Hippocampal formation (tissue), 2 donors: Measurements from ENCODE around the gene ARHGAP27.

ENCODE experiments used
- DNase-seq, 2 donors: peaks; one replicate each; lab custom pipeline; 2025; lab: John Stamatoyannopoulos, UW

ARHGAP27 gene

DNA sequence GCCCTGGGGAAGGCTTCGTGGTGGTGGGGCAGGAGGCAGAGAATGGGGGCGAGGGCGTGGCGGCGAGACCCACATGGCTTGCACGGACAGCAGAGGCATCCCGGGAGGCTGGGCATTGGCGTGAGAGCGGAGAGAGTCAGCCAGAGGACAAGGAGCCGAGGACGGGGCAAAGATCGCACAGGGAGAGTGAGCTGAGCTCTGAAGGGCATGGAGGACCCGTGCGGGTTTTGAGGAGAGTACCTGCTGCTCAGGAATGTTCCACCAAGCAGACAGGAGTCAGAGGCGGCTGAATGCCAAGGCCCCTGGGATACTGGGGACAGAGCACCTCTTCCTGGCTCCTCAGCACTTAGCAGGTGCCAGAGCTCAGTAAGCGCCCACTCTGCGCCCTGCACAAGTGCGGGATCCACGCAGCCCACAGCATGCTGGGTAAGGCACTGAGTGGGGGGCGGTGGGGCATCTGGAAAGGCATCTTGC, 47.8 kb downstream of the ARHGAP27 start:
- no peak for DNase-seq

DNA sequence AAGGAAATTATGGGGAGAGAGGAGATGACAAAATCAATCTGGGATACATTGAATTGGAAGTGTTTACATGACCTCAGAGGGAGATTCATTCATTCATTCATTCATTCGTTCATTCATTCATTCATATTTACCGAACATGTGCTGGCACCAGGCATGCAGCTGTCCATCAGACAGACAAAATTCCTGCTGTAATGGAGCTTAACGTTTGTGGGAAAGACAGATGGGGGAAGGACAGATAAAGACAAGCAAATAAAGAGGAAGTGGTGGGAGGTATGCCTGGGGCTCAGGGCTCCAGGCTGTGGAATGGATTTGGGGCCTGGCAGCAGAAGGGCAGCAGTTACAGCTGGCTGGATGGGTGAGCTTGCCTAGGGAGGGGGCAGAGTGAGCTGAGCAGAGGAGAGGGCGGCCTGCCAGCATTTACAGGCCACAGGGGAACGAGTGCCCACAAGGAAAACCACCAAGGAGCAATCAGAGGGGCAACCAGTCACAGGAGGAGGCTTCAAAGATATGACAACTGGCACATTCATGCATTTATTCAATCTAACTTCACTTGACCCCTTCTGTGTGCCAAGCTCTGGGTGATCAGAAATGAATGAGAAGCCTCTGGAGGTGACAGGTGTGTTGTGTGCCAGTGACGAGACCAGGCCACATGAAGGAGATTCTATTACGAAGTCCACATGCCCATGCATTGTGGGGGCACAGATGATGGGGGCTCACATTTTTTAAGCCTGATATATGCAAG, 48.5 kb downstream of the ARHGAP27 start:
- DNase-seq = no peak

DNA sequence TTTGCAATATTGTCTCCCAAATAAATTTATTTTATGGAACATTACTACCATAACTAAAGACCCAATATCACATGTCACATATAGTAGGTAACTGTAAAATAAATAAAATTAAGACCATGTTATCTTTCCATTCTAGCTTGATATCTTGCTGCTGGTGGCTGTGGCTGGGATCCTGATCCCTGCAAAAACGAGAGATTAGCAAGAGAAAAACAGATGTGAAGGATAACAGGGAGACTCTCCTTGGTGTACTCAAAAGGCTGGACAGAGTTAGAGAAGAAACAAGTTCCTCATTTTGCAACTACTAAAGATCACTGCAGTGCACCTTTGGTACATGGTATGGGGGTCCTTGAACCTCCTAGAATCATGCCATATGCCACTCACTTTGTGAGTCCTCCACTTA, 49.7 kb downstream of the ARHGAP27 start:
- DNase-seq = no peak

DNA sequence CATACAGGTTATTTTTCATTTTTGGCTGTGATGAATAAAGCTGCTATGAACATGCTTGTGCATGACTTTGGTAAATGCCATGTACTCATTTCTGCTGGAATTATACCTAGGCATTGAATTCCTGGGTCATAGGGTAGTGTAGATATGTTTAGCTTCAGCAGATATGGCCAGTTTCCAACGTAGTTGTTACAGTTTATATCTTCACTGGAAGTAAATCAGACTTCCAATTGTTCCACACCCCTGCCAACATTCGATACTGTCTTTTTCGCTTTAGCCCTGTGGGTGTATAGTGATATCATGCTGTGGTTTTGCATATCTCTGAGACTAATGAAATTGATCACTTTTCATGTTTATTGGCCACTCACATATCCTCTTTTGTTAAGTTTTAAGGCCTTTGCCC, 50.4 kb downstream of the ARHGAP27 start:
- DNase-seq = no peak

DNA sequence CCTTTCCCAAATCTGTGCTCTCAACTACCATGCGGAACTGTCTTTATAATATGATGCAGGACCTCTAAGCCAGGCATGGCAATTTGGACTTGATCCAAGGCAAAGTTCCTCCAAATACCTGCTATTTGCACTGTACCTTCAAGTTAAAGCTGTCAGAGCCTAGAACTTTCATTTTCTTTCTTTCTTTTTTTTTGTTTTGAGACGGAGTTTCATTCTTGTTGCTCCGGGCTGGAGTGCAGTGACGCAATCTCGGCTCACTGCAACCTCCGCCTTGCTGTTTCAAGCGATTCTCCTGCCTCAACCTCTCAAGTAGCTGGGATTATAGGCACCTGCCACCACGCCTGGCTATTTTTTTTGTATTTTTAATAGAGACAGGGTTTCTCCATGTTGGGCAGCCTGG, 51.7 kb downstream of the ARHGAP27 start:
- DNase-seq = no peak

DNA sequence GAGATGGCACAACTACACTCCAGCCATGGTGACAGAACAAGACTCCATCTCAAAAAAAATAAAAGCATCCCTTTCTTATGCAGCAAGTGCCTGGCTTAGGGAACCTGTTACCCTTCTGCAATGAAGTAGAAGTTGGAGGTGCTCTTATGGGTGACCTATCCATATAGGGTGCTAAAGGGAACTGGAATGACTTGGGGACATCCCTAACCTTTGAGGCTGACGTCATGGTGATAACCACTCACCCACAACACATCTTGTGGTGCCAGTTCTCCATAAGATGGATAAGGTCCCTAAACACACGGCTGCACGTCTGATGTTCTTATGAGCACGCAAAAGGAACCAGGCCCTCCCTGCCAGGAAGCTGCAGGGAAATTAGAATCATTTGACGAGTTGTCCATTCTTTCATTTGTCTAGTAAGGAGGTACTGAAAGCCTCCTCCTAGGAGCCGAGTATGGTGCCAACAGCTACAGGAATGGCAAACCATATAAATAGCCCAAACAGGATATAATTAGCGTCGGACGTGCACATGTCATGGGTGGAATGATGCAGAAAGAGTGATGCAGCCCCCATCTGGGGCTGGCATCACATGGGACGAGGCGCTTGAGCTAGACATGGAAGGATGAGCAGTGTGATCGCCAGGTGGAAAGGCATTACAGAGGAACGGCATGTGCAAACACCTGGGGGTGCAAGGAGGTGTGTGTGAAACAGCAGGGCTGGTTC, 52.5 kb downstream of the ARHGAP27 start:
- no peak for DNase-seq

DNA sequence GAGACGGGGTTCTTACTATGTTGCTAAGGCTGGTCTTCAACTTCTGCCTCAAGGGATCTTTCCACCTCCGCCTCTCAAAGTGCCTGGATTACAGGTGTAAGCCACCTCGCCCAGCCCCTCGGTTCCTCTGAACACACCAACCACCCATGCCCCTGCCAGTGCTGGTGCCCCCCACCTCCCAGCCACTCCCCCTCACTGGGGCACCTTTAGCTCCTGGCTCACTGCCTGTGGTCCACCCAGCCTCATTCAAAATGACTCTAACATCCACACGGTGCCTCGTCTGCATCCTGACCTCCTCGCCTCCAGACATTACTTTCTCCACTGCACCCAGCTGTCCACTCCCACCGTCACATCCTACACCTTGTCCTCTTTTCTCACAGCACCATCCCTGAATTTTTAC, 55.3 kb downstream of the ARHGAP27 start:
- DNase-seq = no peak

DNA sequence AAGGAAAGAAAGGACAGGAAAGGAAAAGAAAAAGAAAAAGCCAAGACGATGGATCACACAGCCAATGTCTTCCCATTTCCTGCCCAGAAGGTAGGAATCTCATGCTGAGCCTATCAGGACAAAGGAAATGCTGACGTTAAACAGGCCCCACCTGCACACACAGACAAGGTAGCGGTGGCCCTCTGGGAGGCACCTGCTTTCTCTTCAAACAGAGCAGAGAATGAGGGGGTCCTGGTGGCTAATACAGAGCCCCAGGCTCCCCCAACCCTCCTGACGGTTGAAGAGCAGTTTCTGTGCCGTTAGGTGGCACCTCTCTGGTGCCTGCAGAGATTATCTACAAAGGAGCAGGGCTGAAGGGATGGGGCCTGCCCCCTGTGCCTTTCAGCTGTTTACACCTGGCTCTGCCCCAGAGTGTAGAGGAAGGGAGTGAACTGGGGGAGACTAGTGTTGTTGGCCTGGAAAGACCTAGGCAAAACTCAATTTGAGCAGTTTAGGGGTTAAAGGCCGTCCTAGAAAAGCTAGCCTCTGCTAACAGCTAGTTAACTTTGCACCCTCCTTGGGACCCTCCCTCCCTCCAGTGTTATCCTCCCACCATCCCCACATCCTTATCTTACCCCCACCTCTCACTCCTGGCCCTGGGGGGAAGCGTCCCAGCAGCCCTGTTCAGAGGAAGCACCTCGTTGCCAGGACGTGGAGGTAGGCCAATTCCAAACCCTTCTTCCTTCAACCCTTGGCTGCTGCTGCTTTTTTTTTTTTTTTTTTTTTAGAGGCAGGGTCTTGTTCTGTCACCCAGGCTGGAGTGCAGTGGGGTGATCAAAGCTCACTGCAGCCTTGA, 56.3 kb downstream of the ARHGAP27 start:
- no peak for DNase-seq

DNA sequence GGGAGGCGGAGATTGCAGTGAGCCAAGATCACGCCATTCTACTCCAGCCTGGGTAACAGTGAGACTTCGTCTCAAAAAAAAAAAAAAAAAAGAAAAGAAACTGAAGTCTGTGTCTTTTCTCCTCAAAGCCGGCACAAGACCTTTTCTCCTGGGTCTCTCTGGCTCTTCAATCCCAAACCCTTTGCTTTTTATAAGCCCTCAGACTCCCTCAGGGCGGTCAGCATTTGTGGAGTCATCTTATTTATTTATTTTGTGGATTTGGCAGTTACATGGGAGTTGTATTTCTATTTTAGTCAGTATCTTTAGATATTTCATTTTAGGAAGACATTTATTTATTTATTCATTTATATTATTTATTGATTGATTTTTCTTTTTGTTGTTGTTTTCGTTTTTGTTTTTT, 58.2 kb downstream of the ARHGAP27 start:
- DNase-seq = no peak

DNA sequence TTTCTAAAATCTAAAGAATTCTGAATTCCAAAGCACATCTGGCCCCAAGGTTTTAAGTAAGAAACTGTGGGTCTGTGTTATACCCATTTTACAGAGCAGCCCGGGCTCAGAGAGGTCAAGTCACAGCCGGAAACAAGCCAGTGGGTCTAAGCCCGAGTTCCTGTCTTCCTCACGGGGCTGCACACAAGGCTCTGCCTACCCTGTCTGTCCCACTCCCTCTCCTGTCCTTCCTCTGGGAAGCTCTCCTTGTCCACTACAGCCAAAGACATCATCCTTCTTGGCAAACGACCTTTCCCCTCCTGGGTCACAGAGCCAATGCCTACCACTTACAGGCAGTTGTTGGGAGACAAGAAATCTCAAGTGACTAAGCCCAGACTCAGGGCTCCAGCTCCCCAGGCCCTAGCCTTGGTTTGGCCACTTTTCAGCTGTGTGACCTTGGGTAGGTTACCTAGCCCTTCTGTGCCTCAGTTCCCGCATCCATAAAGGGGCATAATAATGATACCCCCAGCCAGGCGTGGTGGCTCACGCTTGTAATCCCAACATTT, 60.3 kb downstream of the ARHGAP27 start:
- no peak for DNase-seq

DNA sequence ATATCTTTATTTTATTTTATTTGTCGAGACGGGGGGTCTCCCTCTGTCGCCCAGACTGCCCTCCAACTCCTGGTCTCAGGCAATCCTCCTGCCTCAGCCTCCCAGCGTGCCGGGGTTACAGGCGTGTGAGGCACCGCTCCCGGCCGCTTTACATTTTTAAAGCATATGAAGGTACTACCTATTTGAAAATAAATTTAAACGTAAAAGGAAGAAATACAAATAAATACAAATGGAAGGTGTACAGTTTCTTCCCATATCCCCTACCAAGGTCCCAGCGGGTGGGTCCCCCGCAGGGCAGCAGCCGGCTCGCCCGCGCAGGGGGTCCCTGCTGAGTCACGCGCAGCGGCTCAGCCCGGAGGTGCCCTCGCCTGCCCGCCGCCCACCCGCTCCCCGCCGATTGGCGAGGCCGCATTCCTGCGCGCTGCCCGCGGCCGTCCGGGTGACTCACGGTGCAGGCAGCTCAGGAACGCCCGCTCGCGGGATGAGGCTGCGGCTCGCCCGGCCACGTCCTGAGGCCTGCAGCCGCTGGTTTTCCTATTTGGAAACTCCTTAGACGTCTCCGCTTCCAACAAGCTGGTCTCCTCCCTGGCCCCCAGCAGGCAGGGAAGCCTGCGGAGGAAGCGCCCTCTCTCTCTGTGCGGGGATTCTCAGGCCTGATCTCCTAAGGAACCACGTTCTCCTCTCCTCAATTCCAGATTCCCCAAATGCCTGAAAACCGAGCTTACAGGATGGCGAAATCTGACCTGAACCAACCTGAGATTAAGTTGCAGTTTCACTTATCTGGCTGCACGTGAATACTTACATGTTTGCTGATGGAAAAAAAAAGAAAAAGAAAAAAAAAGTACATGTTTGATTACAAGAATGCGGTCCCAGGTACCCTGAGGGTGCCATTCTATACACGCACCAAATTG, 61.0 kb downstream of the ARHGAP27 start:
- peak in 1 of 2 donors; percentile 13 for DNase-seq

DNA sequence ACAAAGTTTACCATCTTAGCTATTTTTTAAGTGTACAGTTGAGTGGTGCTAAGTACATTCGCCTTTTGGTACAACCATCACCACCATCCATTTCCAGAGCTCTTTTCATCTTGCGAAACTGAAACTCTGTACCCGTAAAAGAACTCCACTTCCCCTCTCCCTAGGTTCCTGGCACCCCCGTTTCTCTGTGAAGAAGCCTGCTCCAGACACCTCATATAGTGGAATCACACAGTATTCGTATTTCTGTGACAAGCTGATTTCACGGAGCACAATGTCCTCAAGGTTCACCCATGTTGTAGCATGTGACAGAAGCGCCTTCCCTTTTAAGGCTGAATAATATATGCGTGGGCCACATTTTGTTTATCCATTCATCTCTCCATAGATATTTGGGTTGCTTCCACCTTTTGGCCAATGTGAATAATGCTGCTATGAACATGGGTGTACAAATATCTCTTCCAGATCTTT, 61.7 kb downstream of the ARHGAP27 start:
- no peak for DNase-seq

DNA sequence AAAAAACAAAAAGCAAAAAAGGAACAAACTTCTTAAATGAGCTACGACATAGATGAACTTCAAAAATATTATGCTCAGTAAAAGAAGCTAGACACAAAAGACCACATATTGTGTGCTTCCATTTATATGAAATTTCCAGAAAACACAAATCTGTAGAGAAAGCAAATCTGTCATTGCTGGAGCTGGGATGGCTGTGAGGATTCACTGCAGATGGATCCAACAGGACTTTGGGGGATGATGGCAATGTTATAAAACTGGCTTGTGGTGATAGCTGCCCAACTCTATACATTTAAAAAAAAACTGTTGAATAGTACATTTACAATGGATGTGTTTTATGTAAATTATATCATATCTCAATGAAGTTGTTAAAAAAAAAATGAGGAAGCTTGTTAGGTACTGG, 63.2 kb downstream of the ARHGAP27 start:
- no peak for DNase-seq

DNA sequence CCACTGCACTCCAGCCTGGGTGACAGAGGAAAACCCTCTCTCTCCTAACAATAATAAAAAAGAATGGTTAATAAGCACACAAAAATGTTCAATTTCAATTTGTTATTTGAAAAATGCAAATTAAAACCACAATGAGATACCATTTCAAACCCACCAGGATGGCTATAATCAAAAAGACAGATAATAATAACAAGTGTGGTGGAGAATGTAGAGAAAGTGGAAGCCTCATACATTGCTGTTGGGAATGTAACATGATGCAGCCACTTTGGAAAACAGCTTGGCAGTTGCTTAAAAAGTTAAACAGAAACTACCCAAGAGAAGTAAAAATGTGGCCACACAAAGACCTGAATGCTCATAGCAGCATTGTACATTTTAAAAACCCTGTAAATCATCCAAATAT, 64.0 kb downstream of the ARHGAP27 start:
- DNase-seq = no peak

DNA sequence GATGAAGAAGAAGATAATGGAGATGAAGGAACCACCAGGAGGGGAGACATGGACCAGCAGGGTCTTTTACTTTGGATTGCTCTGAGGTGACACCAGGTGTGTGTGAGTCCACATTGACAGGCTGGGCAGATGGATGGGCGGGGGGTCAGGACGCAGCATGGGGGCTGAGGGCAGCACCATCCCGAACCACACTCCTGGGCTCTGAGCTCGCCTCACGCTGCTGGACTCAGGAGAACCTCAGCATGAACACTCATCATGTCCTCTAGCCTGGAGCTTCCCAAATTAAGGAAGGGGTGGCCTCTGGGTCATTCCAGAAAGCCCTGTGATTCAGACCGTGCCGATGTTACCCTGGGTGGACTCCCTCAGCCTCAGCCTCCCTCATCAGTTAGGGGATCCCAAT, 65.5 kb downstream of the ARHGAP27 start:
- no peak for DNase-seq

DNA sequence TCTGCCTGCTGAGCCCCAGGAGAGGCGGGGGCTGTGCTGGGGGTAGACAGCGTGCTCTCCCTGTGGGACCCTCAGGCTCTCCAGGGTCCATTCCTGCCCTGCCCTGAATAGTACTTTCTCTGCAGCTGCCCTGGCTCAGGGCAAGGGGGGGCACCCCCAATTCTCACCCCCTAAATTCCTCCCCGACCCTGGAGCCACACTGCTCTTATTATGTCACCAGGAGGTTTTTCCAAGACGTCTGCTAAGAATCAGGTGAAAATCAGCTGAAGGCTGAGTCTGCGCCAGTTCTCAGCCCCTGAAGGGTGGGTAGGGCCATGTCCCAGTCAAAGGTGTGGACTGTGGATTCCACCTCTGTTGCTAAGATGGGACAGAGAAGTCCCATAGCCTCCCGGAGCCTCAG, 66.0 kb downstream of the ARHGAP27 start:
- DNase-seq = no peak

DNA sequence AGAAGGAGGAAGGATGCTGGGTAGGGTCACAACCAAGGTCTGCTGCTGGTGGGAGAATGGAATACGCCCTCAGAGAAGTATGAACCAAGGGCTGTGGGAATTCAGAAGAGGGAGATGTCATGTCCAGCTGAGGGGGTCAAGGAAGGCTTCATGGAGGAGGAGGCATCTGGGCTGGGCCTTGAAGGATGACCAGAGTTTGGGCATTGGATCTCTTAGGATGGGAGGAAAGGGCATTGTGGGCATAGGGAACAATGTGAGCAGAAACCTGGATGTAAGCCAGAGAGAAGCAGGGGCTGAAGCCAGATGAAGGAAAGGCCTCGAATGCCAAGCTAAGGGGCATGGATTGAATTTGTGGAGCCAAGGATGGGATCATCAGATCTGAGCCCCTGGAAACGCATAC, 66.6 kb downstream of the ARHGAP27 start:
- no peak for DNase-seq

DNA sequence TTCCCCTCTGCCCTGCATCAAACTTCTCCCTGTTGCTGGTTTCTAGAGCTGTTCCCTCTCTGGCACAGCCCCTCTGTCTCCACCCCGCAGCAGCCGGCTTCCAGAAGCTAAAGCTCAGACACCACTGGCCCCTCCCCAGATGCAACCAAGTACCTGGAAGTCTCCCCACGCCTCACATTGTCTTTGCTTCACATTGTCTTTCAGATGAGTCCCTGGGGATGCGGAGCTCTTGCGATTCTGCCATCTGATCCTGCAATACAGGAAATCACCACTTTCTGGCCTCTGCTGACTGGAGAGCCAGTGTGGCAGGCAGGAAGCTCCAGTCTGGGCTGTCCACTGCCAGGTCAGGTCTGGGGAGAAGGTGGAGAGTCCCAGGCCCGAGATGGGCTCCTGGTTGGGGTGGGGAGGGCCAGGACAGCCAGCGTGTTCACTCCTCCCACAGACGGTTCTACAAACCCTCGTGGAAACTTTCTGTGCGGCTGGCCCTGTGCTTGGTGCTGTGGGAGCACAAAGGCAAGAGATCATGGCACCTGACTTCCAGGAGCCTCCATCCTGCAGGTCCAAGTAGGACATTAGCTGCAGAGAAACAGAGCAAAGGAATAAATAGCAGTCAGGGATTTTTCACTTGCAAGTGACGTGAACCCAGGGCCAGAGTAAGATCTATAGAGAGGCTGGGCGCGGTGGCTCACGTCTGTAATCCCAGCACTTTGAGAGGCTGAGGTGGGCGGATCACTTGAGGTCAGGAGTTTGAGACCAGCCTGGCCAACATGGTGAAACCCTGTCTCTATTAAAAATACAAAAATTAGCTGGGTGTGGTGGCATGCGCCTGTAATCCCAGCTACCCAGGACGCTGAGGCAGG, 67.9 kb downstream of the ARHGAP27 start:
- DNase-seq = no peak

DNA sequence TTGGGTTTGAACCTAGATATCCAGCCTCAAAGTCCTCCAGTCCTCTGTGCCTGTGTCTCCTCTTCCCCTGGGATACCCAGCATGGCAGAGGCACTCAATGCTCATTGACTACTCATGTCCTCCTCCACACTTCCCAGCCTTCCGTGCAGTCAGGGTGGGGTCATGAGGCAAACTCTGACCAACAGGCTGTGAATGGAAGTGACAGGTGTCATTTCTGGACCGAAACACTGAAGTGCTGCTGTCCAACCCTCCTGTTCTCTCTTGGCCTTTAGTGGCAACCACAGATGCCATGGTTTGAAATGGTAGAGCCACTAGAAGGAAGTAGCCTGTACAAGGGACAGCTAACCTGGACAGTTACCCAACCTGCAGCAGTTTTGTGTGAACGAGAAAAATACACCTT, 69.2 kb downstream of the ARHGAP27 start:
- no peak for DNase-seq

DNA sequence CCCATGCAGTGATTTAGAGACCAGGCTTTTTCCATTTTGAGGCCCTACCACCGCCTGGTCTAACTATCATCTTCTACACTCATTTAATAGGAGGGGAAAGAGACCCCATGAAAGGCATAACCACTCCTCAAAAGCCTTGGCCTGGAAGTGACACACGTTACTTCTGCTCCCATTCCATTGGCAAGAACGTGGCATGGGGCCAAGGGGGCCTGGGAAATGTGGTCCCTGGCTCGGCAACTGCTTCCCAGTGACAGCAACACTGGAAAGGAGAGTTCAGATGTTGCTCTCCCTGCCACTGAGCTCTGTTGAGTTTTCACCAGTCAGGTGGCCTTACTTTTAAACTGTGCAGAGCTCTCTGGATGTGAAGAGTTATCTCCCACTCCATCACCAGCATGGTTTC, 70.7 kb downstream of the ARHGAP27 start:
- no peak for DNase-seq
